Measurements from ENCODE around the gene GRK5.

The GRK5 gene

GRCh38 chr10:119251315-119251708 lies 43.9 kb downstream of the GRK5 start:
- H3K9me3 ChIP-seq (ENCODE audit: insufficient read depth, low read length, severe bottlenecking), result no peaks in the 10 kb centered on the region
- no peak overlapping the region for H3K4me2 ChIP-seq (ENCODE audit: insufficient read depth, low read length)
- peaks cover 13% of the 10 kb centered on the region for H3K79me2 ChIP-seq (ENCODE audit: insufficient read depth, low read length)
- no peaks in the 10 kb centered on the region for H3K4me1 ChIP-seq (ENCODE audit: insufficient read depth, low read length)
- H3K27ac ChIP-seq (ENCODE audit: low read length), result no peak overlapping the region
- H3K9ac ChIP-seq (ENCODE audit: low read depth, low read length), result no peak overlapping the region
- TF ChIP-seq EZH2 (IDR thresholded peaks at IDR 0.05; ENCODE audit: borderline replicate concordance, low read depth, low read length, severe bottlenecking), result no peak
- no peak for TF ChIP-seq CTCF (IDR thresholded peaks at IDR 0.05; ENCODE audit: borderline replicate concordance, extremely low read depth, low read length, poor library complexity, severe bottlenecking)
- no peak overlapping the region for H3K4me3 ChIP-seq (ENCODE audit: low read depth in 1 of 2, low read length in 2 of 2)
- H2AFZ ChIP-seq (ENCODE audit: low read depth, low read length), result no peak overlapping the region
- no peaks in the 10 kb centered on the region for H3K27me3 ChIP-seq (ENCODE audit: insufficient read depth, low read length, poor library complexity)
- no peak for ATAC-seq (ENCODE audit: insufficient read depth, low read depth)
- no peak for DNase-seq
- H4K20me1 ChIP-seq (ENCODE audit: insufficient read depth, low read length), result peaks cover 35% of the 10 kb centered on the region
- no peaks in the 10 kb centered on the region for H3K36me3 ChIP-seq (ENCODE audit: insufficient read depth, low read length)

- H3K9ac ChIP-seq (ENCODE audit: low read depth, low read length), result no peak overlapping the region
- DNase-seq (no peak), ATAC-seq (ENCODE audit: insufficient read depth, low read depth) (no peak)
- H3K27me3 ChIP-seq (ENCODE audit: insufficient read depth, low read length, poor library complexity), result no peaks in the 10 kb centered on the region
- peaks cover 13% of the 10 kb centered on the region for H3K79me2 ChIP-seq (ENCODE audit: insufficient read depth, low read length)
- H3K4me2 ChIP-seq (ENCODE audit: insufficient read depth, low read length), result no peak overlapping the region
- no peaks in the 10 kb centered on the region for H3K36me3 ChIP-seq (ENCODE audit: insufficient read depth, low read length)
- peaks cover 29% of the 10 kb centered on the region for H4K20me1 ChIP-seq (ENCODE audit: insufficient read depth, low read length)
- no peaks in the 10 kb centered on the region for H3K4me1 ChIP-seq (ENCODE audit: insufficient read depth, low read length)
- no peak overlapping the region for H3K27ac ChIP-seq (ENCODE audit: low read length)
- TF ChIP-seq CTCF (IDR thresholded peaks at IDR 0.05; ENCODE audit: borderline replicate concordance, extremely low read depth, low read length, poor library complexity, severe bottlenecking) (no peak), EZH2 (IDR thresholded peaks at IDR 0.05; ENCODE audit: borderline replicate concordance, low read depth, low read length, severe bottlenecking) (no peak)
- H3K4me3 ChIP-seq (ENCODE audit: low read depth in 1 of 2, low read length in 2 of 2), result no peak overlapping the region
- H2AFZ ChIP-seq (ENCODE audit: low read depth, low read length), result no peak overlapping the region
- H3K9me3 ChIP-seq (ENCODE audit: insufficient read depth, low read length, severe bottlenecking), result no peaks in the 10 kb centered on the region
Observed at GRCh38 chr10:119252051-119252465, 44.7 kb downstream of the GRK5 start.

GRCh38 chr10:119252470-119253151 lies 45.2 kb downstream of the GRK5 start:
- Histone ChIP-seq H3K9me3 (ENCODE audit: insufficient read depth, low read length, severe bottlenecking) (no peaks in the 10 kb centered on the region), H3K4me3 (ENCODE audit: low read depth in 1 of 2, low read length in 2 of 2) (no peak overlapping the region), H3K36me3 (ENCODE audit: insufficient read depth, low read length) (no peaks in the 10 kb centered on the region), H3K27ac (ENCODE audit: low read length) (no peak overlapping the region), H3K4me1 (ENCODE audit: insufficient read depth, low read length) (no peaks in the 10 kb centered on the region), H2AFZ (ENCODE audit: low read depth, low read length) (no peak overlapping the region), H3K9ac (ENCODE audit: low read depth, low read length) (no peak overlapping the region), H4K20me1 (ENCODE audit: insufficient read depth, low read length) (peaks cover 29% of the 10 kb centered on the region), H3K27me3 (ENCODE audit: insufficient read depth, low read length, poor library complexity) (no peaks in the 10 kb centered on the region), H3K79me2 (ENCODE audit: insufficient read depth, low read length) (peaks cover 12% of the 10 kb centered on the region), H3K4me2 (ENCODE audit: insufficient read depth, low read length) (no peak overlapping the region)
- DNase-seq (no peak), ATAC-seq (ENCODE audit: insufficient read depth, low read depth) (no peak)
- no peak for TF ChIP-seq EZH2 (IDR thresholded peaks at IDR 0.05; ENCODE audit: borderline replicate concordance, low read depth, low read length, severe bottlenecking)
- TF ChIP-seq CTCF (IDR thresholded peaks at IDR 0.05; ENCODE audit: borderline replicate concordance, extremely low read depth, low read length, poor library complexity, severe bottlenecking), result no peak
